ENCODE results near the gene DHX34.
"Not testable (repeated sequence)": the region's sequence is repeated elsewhere in the genome, so short reads cannot be mapped to it uniquely, and the experiment has no call there.

Gene DHX34

GRCh38 chr19:47376589-47377144 is 27.6 kb downstream of the DHX34 start:
- Mint-ChIP-seq H3K27ac (ENCODE audit: low read depth) (no peak overlapping the region), H3K36me3 (ENCODE audit: insufficient read depth) (peaks cover 14% of the 10 kb centered on the region), H3K4me3 (no peak overlapping the region), H3K27me3 (no peaks in the 10 kb centered on the region), H3K4me1 (peaks cover 12% of the 10 kb centered on the region), H3K9me3 (no peaks in the 10 kb centered on the region)
- DNase-seq (ENCODE audit: low spot score in 2 of 2) (no peak), ATAC-seq (replicated peaks; ENCODE audit: extremely low read depth, poor library complexity, severe bottlenecking) (no peak)

GRCh38 chr19:47377208-47377701 is 28.1 kb downstream of the DHX34 start:
- peak overlapping the region; percentile 32 for H3K27ac Mint-ChIP-seq (ENCODE audit: low read depth)
- DNase-seq (ENCODE audit: low spot score in 2 of 2) (no peak), ATAC-seq (replicated peaks; ENCODE audit: extremely low read depth, poor library complexity, severe bottlenecking) (no peak)
- H3K4me1 Mint-ChIP-seq: peaks cover 18% of the 10 kb centered on the region
- H3K36me3 Mint-ChIP-seq (ENCODE audit: insufficient read depth): peaks cover 14% of the 10 kb centered on the region
- H3K4me3 Mint-ChIP-seq: no peak overlapping the region
- H3K9me3 Mint-ChIP-seq: no peaks in the 10 kb centered on the region
- H3K27me3 Mint-ChIP-seq: no peaks in the 10 kb centered on the region

GRCh38 chr19:47377801-47378200 is 28.7 kb downstream of the DHX34 start:
- Mint-ChIP-seq H3K4me1 (peaks cover 22% of the 10 kb centered on the region), H3K27me3 (no peaks in the 10 kb centered on the region), H3K9me3 (no peaks in the 10 kb centered on the region), H3K27ac (ENCODE audit: low read depth) (no peak overlapping the region), H3K4me3 (no peak overlapping the region), H3K36me3 (ENCODE audit: insufficient read depth) (peaks cover 14% of the 10 kb centered on the region)
- ATAC-seq (replicated peaks; ENCODE audit: extremely low read depth, poor library complexity, severe bottlenecking) (no peak), DNase-seq (ENCODE audit: low spot score in 2 of 2) (no peak)

GRCh38 chr19:47378246-47378645 is 29.1 kb downstream of the DHX34 start:
- no peak for DNase-seq (ENCODE audit: low spot score in 2 of 2)
- H3K36me3 Mint-ChIP-seq (ENCODE audit: insufficient read depth): peaks cover 14% of the 10 kb centered on the region
- no peak overlapping the region for H3K27ac Mint-ChIP-seq (ENCODE audit: low read depth)
- no peak for ATAC-seq (replicated peaks; ENCODE audit: extremely low read depth, poor library complexity, severe bottlenecking)
- H3K9me3 Mint-ChIP-seq: no peaks in the 10 kb centered on the region
- H3K4me1 Mint-ChIP-seq: peaks cover 26% of the 10 kb centered on the region
- no peaks in the 10 kb centered on the region for H3K27me3 Mint-ChIP-seq
- no peak overlapping the region for H3K4me3 Mint-ChIP-seq

- DNase-seq (ENCODE audit: low spot score in 2 of 2): no peak
- Mint-ChIP-seq H3K27ac (ENCODE audit: low read depth) (no peak overlapping the region), H3K4me3 (no peak overlapping the region), H3K4me1 (peaks cover 30% of the 10 kb centered on the region), H3K9me3 (no peaks in the 10 kb centered on the region), H3K27me3 (no peaks in the 10 kb centered on the region), H3K36me3 (ENCODE audit: insufficient read depth) (peaks cover 11% of the 10 kb centered on the region)
- ATAC-seq (replicated peaks; ENCODE audit: extremely low read depth, poor library complexity, severe bottlenecking): no peak
Observed at GRCh38 chr19:47379381-47379938, 30.3 kb downstream of the DHX34 start.

GRCh38 chr19:47380559-47380958 is 31.4 kb downstream of the DHX34 start:
- ATAC-seq (replicated peaks; ENCODE audit: extremely low read depth, poor library complexity, severe bottlenecking): no peak
- Mint-ChIP-seq H3K36me3 (ENCODE audit: insufficient read depth) (peaks cover 8% of the 10 kb centered on the region), H3K27ac (ENCODE audit: low read depth) (peak overlapping the region; percentile 97), H3K4me1 (peaks cover 30% of the 10 kb centered on the region), H3K9me3 (no peaks in the 10 kb centered on the region), H3K4me3 (no peak overlapping the region), H3K27me3 (no peaks in the 10 kb centered on the region)
- no peak for DNase-seq (ENCODE audit: low spot score in 2 of 2)

GRCh38 chr19:47381121-47381520 is 32.0 kb downstream of the DHX34 start:
- Mint-ChIP-seq H3K36me3 (ENCODE audit: insufficient read depth) (peaks cover 8% of the 10 kb centered on the region), H3K4me1 (peaks cover 30% of the 10 kb centered on the region), H3K4me3 (peak overlapping the region; percentile 59), H3K27ac (ENCODE audit: low read depth) (peak overlapping the region; percentile 97), H3K9me3 (no peaks in the 10 kb centered on the region), H3K27me3 (no peaks in the 10 kb centered on the region)
- no peak for DNase-seq (ENCODE audit: low spot score in 2 of 2)
- ATAC-seq (replicated peaks; ENCODE audit: extremely low read depth, poor library complexity, severe bottlenecking): no peak

- Mint-ChIP-seq H3K4me3 (peak overlapping the region; percentile 59), H3K9me3 (no peaks in the 10 kb centered on the region), H3K4me1 (peaks cover 30% of the 10 kb centered on the region), H3K36me3 (ENCODE audit: insufficient read depth) (peaks cover 8% of the 10 kb centered on the region), H3K27ac (ENCODE audit: low read depth) (peak overlapping the region; percentile 97), H3K27me3 (no peaks in the 10 kb centered on the region)
- DNase-seq (ENCODE audit: low spot score in 2 of 2) (peak; percentile 21 to 24), ATAC-seq (replicated peaks; ENCODE audit: extremely low read depth, poor library complexity, severe bottlenecking) (peak; percentile 80)
Observed at GRCh38 chr19:47381653-47382279, 32.7 kb downstream of the DHX34 start.

GRCh38 chr19:47383890-47384289 is 34.8 kb downstream of the DHX34 start:
- H3K4me3 Mint-ChIP-seq; ATAC-seq (replicated peaks; ENCODE audit: extremely low read depth, poor library complexity, severe bottlenecking); H3K9me3 Mint-ChIP-seq; H3K27ac Mint-ChIP-seq (ENCODE audit: low read depth); DNase-seq (ENCODE audit: low spot score in 2 of 2); H3K36me3 Mint-ChIP-seq (ENCODE audit: insufficient read depth); H3K27me3 Mint-ChIP-seq: not testable (repeated sequence)
- peaks cover 30% of the 10 kb centered on the region for H3K4me1 Mint-ChIP-seq

- peaks cover 30% of the 10 kb centered on the region for H3K4me1 Mint-ChIP-seq
- not testable (repeated sequence) for ATAC-seq (replicated peaks; ENCODE audit: extremely low read depth, poor library complexity, severe bottlenecking); DNase-seq (ENCODE audit: low spot score in 2 of 2); H3K4me3 Mint-ChIP-seq; H3K27me3 Mint-ChIP-seq; H3K9me3 Mint-ChIP-seq; H3K27ac Mint-ChIP-seq (ENCODE audit: low read depth); H3K36me3 Mint-ChIP-seq (ENCODE audit: insufficient read depth)
Observed at GRCh38 chr19:47384533-47384932, 35.4 kb downstream of the DHX34 start.

GRCh38 chr19:47386582-47386981 is 37.5 kb downstream of the DHX34 start:
- H3K4me1 Mint-ChIP-seq: peaks cover 24% of the 10 kb centered on the region
- not testable (repeated sequence) for H3K27me3 Mint-ChIP-seq; H3K27ac Mint-ChIP-seq (ENCODE audit: low read depth); H3K36me3 Mint-ChIP-seq (ENCODE audit: insufficient read depth); H3K9me3 Mint-ChIP-seq; ATAC-seq (replicated peaks; ENCODE audit: extremely low read depth, poor library complexity, severe bottlenecking); H3K4me3 Mint-ChIP-seq; DNase-seq (ENCODE audit: low spot score in 2 of 2)

GRCh38 chr19:47387623-47388022 is 38.5 kb downstream of the DHX34 start:
- not testable (repeated sequence) for H3K27me3 Mint-ChIP-seq; H3K4me3 Mint-ChIP-seq; ATAC-seq (replicated peaks; ENCODE audit: extremely low read depth, poor library complexity, severe bottlenecking); H3K27ac Mint-ChIP-seq (ENCODE audit: low read depth); H3K36me3 Mint-ChIP-seq (ENCODE audit: insufficient read depth); DNase-seq (ENCODE audit: low spot score in 2 of 2); H3K9me3 Mint-ChIP-seq
- peaks cover 16% of the 10 kb centered on the region for H3K4me1 Mint-ChIP-seq

GRCh38 chr19:47388721-47389120 is 39.6 kb downstream of the DHX34 start:
- peak overlapping the region; percentile 13 for H3K27ac Mint-ChIP-seq (ENCODE audit: low read depth)
- not testable (repeated sequence) for H3K27me3 Mint-ChIP-seq; H3K4me3 Mint-ChIP-seq; ATAC-seq (replicated peaks; ENCODE audit: extremely low read depth, poor library complexity, severe bottlenecking); H3K36me3 Mint-ChIP-seq (ENCODE audit: insufficient read depth); DNase-seq (ENCODE audit: low spot score in 2 of 2); H3K4me1 Mint-ChIP-seq; H3K9me3 Mint-ChIP-seq

All from central memory CD8-positive, alpha-beta T cell (primary cell).